Measurements from ENCODE around the gene SLC25A5.

The SLC25A5 gene

GRCh38 chrX:119469313-119469635 lies 1.0 kb downstream of the SLC25A5 start:
- peaks cover 5% of the 10 kb centered on the region for H3K4me1 ChIP-seq (ENCODE audit: control insufficient read depth, insufficient read depth, low read length)
- ChIA-PET POLR2A (interaction anchor here (0.5 to 1.9 kb wide), 7 partner anchors 9 to 395 kb away, joined by 3 to 17 read pairs (median 3); partner anchors contain the start of gene RPL39), CTCF (interaction anchor here (0.6 to 2.5 kb wide), 14 partner anchors 9 to 338 kb away, joined by 3 to 14 read pairs (median 4); no protein-coding TSS in a partner anchor)
- peaks cover 8 to 24% of the 10 kb centered on the region in 2 experiments; a peak in 2 of 3 replicates for H3K36me3 ChIP-seq (ENCODE audit: control insufficient read depth in 2 of 2, insufficient read depth in 1 of 2, low read length in 2 of 2)
- TF ChIP-seq, protein P1, sequence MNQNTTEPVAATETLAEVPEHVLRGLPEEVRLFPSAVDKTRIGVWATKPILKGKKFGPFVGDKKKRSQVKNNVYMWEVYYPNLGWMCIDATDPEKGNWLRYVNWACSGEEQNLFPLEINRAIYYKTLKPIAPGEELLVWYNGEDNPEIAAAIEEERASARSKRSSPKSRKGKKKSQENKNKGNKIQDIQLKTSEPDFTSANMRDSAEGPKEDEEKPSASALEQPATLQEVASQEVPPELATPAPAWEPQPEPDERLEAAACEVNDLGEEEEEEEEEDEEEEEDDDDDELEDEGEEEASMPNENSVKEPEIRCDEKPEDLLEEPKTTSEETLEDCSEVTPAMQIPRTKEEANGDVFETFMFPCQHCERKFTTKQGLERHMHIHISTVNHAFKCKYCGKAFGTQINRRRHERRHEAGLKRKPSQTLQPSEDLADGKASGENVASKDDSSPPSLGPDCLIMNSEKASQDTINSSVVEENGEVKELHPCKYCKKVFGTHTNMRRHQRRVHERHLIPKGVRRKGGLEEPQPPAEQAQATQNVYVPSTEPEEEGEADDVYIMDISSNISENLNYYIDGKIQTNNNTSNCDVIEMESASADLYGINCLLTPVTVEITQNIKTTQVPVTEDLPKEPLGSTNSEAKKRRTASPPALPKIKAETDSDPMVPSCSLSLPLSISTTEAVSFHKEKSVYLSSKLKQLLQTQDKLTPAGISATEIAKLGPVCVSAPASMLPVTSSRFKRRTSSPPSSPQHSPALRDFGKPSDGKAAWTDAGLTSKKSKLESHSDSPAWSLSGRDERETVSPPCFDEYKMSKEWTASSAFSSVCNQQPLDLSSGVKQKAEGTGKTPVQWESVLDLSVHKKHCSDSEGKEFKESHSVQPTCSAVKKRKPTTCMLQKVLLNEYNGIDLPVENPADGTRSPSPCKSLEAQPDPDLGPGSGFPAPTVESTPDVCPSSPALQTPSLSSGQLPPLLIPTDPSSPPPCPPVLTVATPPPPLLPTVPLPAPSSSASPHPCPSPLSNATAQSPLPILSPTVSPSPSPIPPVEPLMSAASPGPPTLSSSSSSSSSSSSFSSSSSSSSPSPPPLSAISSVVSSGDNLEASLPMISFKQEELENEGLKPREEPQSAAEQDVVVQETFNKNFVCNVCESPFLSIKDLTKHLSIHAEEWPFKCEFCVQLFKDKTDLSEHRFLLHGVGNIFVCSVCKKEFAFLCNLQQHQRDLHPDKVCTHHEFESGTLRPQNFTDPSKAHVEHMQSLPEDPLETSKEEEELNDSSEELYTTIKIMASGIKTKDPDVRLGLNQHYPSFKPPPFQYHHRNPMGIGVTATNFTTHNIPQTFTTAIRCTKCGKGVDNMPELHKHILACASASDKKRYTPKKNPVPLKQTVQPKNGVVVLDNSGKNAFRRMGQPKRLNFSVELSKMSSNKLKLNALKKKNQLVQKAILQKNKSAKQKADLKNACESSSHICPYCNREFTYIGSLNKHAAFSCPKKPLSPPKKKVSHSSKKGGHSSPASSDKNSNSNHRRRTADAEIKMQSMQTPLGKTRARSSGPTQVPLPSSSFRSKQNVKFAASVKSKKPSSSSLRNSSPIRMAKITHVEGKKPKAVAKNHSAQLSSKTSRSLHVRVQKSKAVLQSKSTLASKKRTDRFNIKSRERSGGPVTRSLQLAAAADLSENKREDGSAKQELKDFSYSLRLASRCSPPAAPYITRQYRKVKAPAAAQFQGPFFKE (tag by site-specific recombination; IDR thresholded peaks at IDR 0.05; ENCODE audit: borderline replicate concordance): no peak
- TF ChIP-seq ZNF146 (tag by site-specific recombination; IDR thresholded peaks at IDR 0.05) (no peak), ZNF777 (tag by site-specific recombination; IDR thresholded peaks at IDR 0.05; ENCODE audit: borderline replicate concordance) (no peak), IKZF3 (tag by site-specific recombination; IDR thresholded peaks at IDR 0.05) (0 out of 2 replicates have a peak, but pooled peaks have one; percentile 0), ZNF248 (tag by site-specific recombination; IDR thresholded peaks at IDR 0.05) (no peak), KLF1 (tag by site-specific recombination; IDR thresholded peaks at IDR 0.05) (peak; percentile 61; the same call in 1 of the 2 replicates), ZFP41 (tag by site-specific recombination; IDR thresholded peaks at IDR 0.05; ENCODE audit: borderline replicate concordance) (no peak), ZFHX2 (tag by site-specific recombination; conservative IDR thresholded peaks at IDR 0.05) (0 out of 2 replicates have a peak, but pooled peaks have one; percentile 1)
- TF ChIP-seq, protein P2, sequence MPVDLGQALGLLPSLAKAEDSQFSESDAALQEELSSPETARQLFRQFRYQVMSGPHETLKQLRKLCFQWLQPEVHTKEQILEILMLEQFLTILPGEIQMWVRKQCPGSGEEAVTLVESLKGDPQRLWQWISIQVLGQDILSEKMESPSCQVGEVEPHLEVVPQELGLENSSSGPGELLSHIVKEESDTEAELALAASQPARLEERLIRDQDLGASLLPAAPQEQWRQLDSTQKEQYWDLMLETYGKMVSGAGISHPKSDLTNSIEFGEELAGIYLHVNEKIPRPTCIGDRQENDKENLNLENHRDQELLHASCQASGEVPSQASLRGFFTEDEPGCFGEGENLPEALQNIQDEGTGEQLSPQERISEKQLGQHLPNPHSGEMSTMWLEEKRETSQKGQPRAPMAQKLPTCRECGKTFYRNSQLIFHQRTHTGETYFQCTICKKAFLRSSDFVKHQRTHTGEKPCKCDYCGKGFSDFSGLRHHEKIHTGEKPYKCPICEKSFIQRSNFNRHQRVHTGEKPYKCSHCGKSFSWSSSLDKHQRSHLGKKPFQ (tag by site-specific recombination; IDR thresholded peaks at IDR 0.05): no peak
- peak overlapping the region; percentile 78; the same call in 1 of the 2 replicates for H3K27ac ChIP-seq (ENCODE audit: extremely low read depth, low read depth, low read length)
- H3K9me3 ChIP-seq (ENCODE audit: control insufficient read depth, insufficient read depth, low read depth, low read length): no peaks in the 10 kb centered on the region
- H3K4me3 ChIP-seq (ENCODE audit: low read depth, low read length): peak overlapping the region; percentile 51

GRCh38 chrX:119474615-119475388 lies 6.6 kb downstream of the SLC25A5 start:
- Histone ChIP-seq H3K27ac (ENCODE audit: extremely low read depth, low read depth, low read length) (no peak overlapping the region), H3K9me3 (ENCODE audit: control insufficient read depth, insufficient read depth, low read depth, low read length) (no peaks in the 10 kb centered on the region), H3K36me3 (ENCODE audit: control insufficient read depth in 2 of 2, insufficient read depth in 1 of 2, low read length in 2 of 2) (peaks cover 8 to 17% of the 10 kb centered on the region in 2 experiments; a peak in 2 of 3 replicates), H3K4me3 (ENCODE audit: low read depth, low read length) (no peak overlapping the region), H3K4me1 (ENCODE audit: control insufficient read depth, insufficient read depth, low read length) (no peaks in the 10 kb centered on the region)
- ChIA-PET POLR2A (no interaction called here), CTCF (interaction anchor here (0.6 to 1.2 kb wide), 7 partner anchors 8 to 59 kb away, joined by 3 to 7 read pairs (median 3); no protein-coding TSS in a partner anchor)
- TF ChIP-seq ZBTB26 (tag by site-specific recombination; optimal IDR thresholded peaks at IDR 0.05) (no peak), ZNF792 (tag by site-specific recombination; IDR thresholded peaks at IDR 0.05) (no peak), ZNF23 (tag by site-specific recombination; IDR thresholded peaks at IDR 0.05; ENCODE audit: borderline replicate concordance) (no peak), FEZF1 (tag by site-specific recombination; IDR thresholded peaks at IDR 0.05) (no peak), ZXDB (tag by site-specific recombination; IDR thresholded peaks at IDR 0.05) (no peak), ZNF626 (tag by site-specific recombination; IDR thresholded peaks at IDR 0.05) (no peak), ZNF114 (tag by site-specific recombination; IDR thresholded peaks at IDR 0.05) (no peak), ZNF132 (tag by site-specific recombination; IDR thresholded peaks at IDR 0.05; ENCODE audit: borderline replicate concordance) (no peak), ZNF837 (tag by site-specific recombination; IDR thresholded peaks at IDR 0.05) (no peak), PRDM10 (tag by site-specific recombination; IDR thresholded peaks at IDR 0.05) (no peak)

Data from HEK293 (cell line).